OCI-LY7 (cell line): Measurements from ENCODE around the gene NCAM1. TPM values are rescaled to one million over a fixed set of nuclear protein-coding genes. Genes with fewer than 3 reads are reported as not detected.

Source experiments
- BruUV-seq: library from RNA; stranded (reverse); fragments of 400-500 nt; replicated peaks from 2 replicates; lab custom pipeline; 2021; lab: Mats Ljungman, UMichigan
- CTCF ChIA-PET: fragments of 300-600 bp; sonication (Branson Sonifier 250); formaldehyde crosslinking; loops from one replicate; lab custom pipeline; 2022; ENCODE audit warnings: antibody characterized with exemption; ENCODE audit not compliant: unreplicated experiment; lab: Charles Lee
- POLR2A ChIA-PET: fragments of 300-600 bp; sonication (Branson Sonifier 250); formaldehyde crosslinking; loops from one replicate; lab custom pipeline; 2022; ENCODE audit warnings: antibody characterized with exemption; lab: Charles Lee
- DNase-seq: peaks from one replicate; pipeline ENCODE4 v3.0.0-alpha.2; 2015; ENCODE audit warnings: low spot score
- H2AFZ ChIP-seq: fragments of 200-600 bp; sonication (generic), shearing (Covaris generic); 2 replicates; pipeline ENCODE4 v1.6.1; 2014; ENCODE audit warnings: mild to moderate bottlenecking, antibody characterized with exemption, low read length, moderate library complexity
- H3K27ac ChIP-seq: fragments of 200-600 bp; sonication (generic); 2 replicates; pipeline ENCODE4 v1.5.1; 2014; ENCODE audit warnings: mixed run types, low read depth, mild to moderate bottlenecking, moderate library complexity, low read length, inconsistent platforms; ENCODE audit not compliant: poor library complexity, severe bottlenecking
- H3K36me3 ChIP-seq: fragments of 200-600 bp; sonication (generic); 2 replicates; pipeline ENCODE4 v1.6.1; 2014; ENCODE audit warnings: mild to moderate bottlenecking, antibody characterized with exemption, low read length, moderate library complexity, mixed read lengths; ENCODE audit not compliant: insufficient read depth
- H3K4me1 ChIP-seq: fragments of 200-600 bp; sonication (generic); 2 replicates; pipeline ENCODE4 v1.5.1; 2014; ENCODE audit warnings: mild to moderate bottlenecking, low read length; ENCODE audit not compliant: insufficient read depth, poor library complexity, severe bottlenecking
- H3K4me2 ChIP-seq: fragments of 200-600 bp; sonication (generic); 2 replicates; pipeline ENCODE4 v1.6.1; 2014; ENCODE audit warnings: mild to moderate bottlenecking, low read length
- H3K4me3 ChIP-seq: fragments of 200-600 bp; sonication (generic); 2 replicates; pipeline ENCODE4 v1.5.1; 2014; ENCODE audit warnings: mild to moderate bottlenecking, low read depth, low read length; ENCODE audit not compliant: poor library complexity, severe bottlenecking
- H3K79me2 ChIP-seq: fragments of 200-600 bp; sonication (generic); 2 replicates; pipeline ENCODE4 v1.6.1; 2016; ENCODE audit warnings: low read depth, mild to moderate bottlenecking, low read length, moderate library complexity, mixed read lengths; ENCODE audit not compliant: insufficient read depth
- H3K9me2 ChIP-seq: fragments of 200-600 bp; sonication (generic); 2 replicates; pipeline ENCODE4 v1.6.1; 2016; ENCODE audit warnings: mild to moderate bottlenecking, low read length, mixed read lengths; ENCODE audit not compliant: insufficient read depth
- H3K9me3 ChIP-seq: fragments of 200-600 bp; sonication (generic); 2 replicates; pipeline ENCODE4 v1.6.1; 2014; ENCODE audit warnings: mild to moderate bottlenecking, mixed run types, low read length, mixed read lengths
- H4K20me1 ChIP-seq: fragments of 200-600 bp; sonication (generic); 2 replicates; pipeline ENCODE4 v1.6.1; 2014; ENCODE audit warnings: mild to moderate bottlenecking, antibody characterized with exemption, low read length, moderate library complexity, mixed read lengths; ENCODE audit not compliant: insufficient read depth
- CTCF ChIP-seq: fragments of 200-600 bp; sonication (generic); conservative IDR thresholded peaks from 2 replicates; pipeline ENCODE4 v1.5.1; 2014; ENCODE audit warnings: mild to moderate bottlenecking, antibody characterized with exemption, low read length, moderate library complexity, mixed read lengths
- EZH2phosphoT487 ChIP-seq: fragments of 200-600 bp; sonication (generic); IDR thresholded peaks from 2 replicates; pipeline ENCODE4 v1.6.1; 2018; ENCODE audit warnings: low read depth, borderline replicate concordance, mild to moderate bottlenecking, mixed run types, antibody characterized with exemption, low read length, moderate library complexity, mixed read lengths
- intact Hi-C: fragments of 100-400 bp; cut with micrococcal nuclease; formaldehyde crosslinking; loops from one replicate; pipeline ENCODE4 v1.10.0; 2022; ENCODE audit not compliant: unreplicated experiment
- total RNA-seq, 2 experiments: library from RNA; depleted of rRNA in 1 of 2; stranded (reverse); fragments of >200 nt in 1 of 2; shearing (Covaris generic) in 1 of 2; gene quantifications; 2 replicates each; pipeline ENCODE4 v1.2.3, GENCODE V29; 2014 to 2022

NCAM1 gene
- total RNA-seq, 2 experiments from 2014 or later, result not detected

DNA sequence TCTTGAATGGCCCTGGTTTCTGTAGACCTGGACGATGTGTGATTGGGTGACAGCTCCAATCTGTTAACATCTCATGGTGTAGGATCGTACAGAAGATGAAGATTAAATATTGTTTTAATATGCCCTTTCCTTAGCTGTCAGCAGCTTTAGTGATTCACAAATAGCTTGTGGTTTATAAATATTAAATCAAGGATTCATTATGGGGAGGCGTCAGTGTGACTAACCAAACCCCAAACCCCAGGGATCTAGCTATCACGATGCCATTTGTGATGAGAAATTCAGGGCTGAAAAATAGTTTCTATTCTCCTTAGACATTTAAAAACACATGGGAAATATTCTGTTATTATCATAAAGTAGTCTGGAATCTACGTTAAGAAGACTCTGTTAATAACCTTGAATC, 73.4 kb downstream of the NCAM1 start:
- no peak overlapping the region for H3K27ac ChIP-seq

GRCh38 chr11:113035708-113036107, 74.5 kb downstream of the NCAM1 start:
- H4K20me1 ChIP-seq, result no peaks in the 10 kb centered on the region
- CTCF ChIA-PET, result no interaction called here
- no peaks in the 10 kb centered on the region for H3K79me2 ChIP-seq
- no peak overlapping the region for H3K4me3 ChIP-seq
- no peak overlapping the region for H3K4me2 ChIP-seq
- no TSS peak for BruUV-seq
- DNase-seq, result no peak
- intact Hi-C loops, result no loop called here
- no peaks in the 10 kb centered on the region for H3K36me3 ChIP-seq
- TF ChIP-seq EZH2phosphoT487, result no peak
- H3K9me2 ChIP-seq, result no peaks in the 10 kb centered on the region
- H3K4me1 ChIP-seq, result no peaks in the 10 kb centered on the region
- H3K9me3 ChIP-seq, result no peaks in the 10 kb centered on the region
- H2AFZ ChIP-seq, result no peak overlapping the region
- H3K27ac ChIP-seq, result no peak overlapping the region
- POLR2A ChIA-PET, result no interaction called here

More for the DNA sequence above, 73.4 kb downstream of the NCAM1 start:
- intact Hi-C loops, result no loop called here
- Histone ChIP-seq H3K4me1 (no peaks in the 10 kb centered on the region), H3K4me2 (no peak overlapping the region), H2AFZ (no peak overlapping the region), H3K9me2 (no peaks in the 10 kb centered on the region), H3K4me3 (no peak overlapping the region), H3K9me3 (no peaks in the 10 kb centered on the region), H3K79me2 (no peaks in the 10 kb centered on the region), H4K20me1 (no peaks in the 10 kb centered on the region), H3K36me3 (no peaks in the 10 kb centered on the region)
- ChIA-PET POLR2A (interaction anchor here (0.5 kb wide), 1 partner anchor 35 kb away, joined by 3 read pairs; no protein-coding TSS in a partner anchor), CTCF (no interaction called here)
- no peak for TF ChIP-seq EZH2phosphoT487
- no peak for TF ChIP-seq CTCF
- no TSS peak for BruUV-seq
- no peak for DNase-seq

- DNase-seq, result no peak
- no peak overlapping the region for H3K4me3 ChIP-seq
- no peak overlapping the region for H2AFZ ChIP-seq
- no TSS peak for BruUV-seq
- no peak overlapping the region for H3K27ac ChIP-seq
- no peaks in the 10 kb centered on the region for H4K20me1 ChIP-seq
- H3K4me2 ChIP-seq, result no peak overlapping the region
- ChIA-PET POLR2A (no interaction called here), CTCF (no interaction called here)
- intact Hi-C loops, result no loop called here
- H3K79me2 ChIP-seq, result no peaks in the 10 kb centered on the region
- H3K9me2 ChIP-seq, result no peaks in the 10 kb centered on the region
- no peak for TF ChIP-seq CTCF
- H3K4me1 ChIP-seq, result no peaks in the 10 kb centered on the region
- no peaks in the 10 kb centered on the region for H3K9me3 ChIP-seq
- H3K36me3 ChIP-seq, result no peaks in the 10 kb centered on the region
Observed at GRCh38 chr11:113043698-113044097, 82.5 kb downstream of the NCAM1 start.
